GM12891 (cell line): Measurements from ENCODE around the gene PSMA1.

Source experiments
- POLR2A ChIP-seq: IDR thresholded peaks from 2 replicates; pipeline ENCODE4 v1.6.1; 2011; ENCODE audit warnings: low read depth, low read length, control low read depth
- SPI1 ChIP-seq: IDR thresholded peaks from 2 replicates; pipeline ENCODE4 v1.6.1; 2011; ENCODE audit warnings: low read depth, low read length, control low read depth
- TAF1 ChIP-seq: IDR thresholded peaks from 2 replicates; pipeline ENCODE4 v1.6.1; 2011; ENCODE audit warnings: low read depth, low read length, control low read depth

GRCh38 chr11:14518820-14519219 is 1.4 kb downstream of the PSMA1 start:
- TF ChIP-seq POLR2A (no peak), TAF1 (no peak), SPI1 (no peak)
